HG03280 (cell line): Measurements from ENCODE around the gene LRRFIP1.
"Not testable (repeated sequence)": the region's sequence is repeated elsewhere in the genome, so short reads cannot be mapped to it uniquely, and the experiment has no call there.

Experiments used
- ATAC-seq: cut with Tn5 transposase; IDR thresholded peaks from one replicate; pipeline ENCODE4 v1.9.1; 2021; ENCODE audit warnings: mild to moderate bottlenecking, moderate library complexity; ENCODE audit not compliant: unreplicated experiment

Gene LRRFIP1

GRCh38 chr2:237742614-237743013 lies 115.2 kb downstream of the LRRFIP1 start:
- no peak for ATAC-seq

- no peak for ATAC-seq
These were observed 115.6 kb downstream of the LRRFIP1 start for GRCh38 chr2:237743024-237743423.

GRCh38 chr2:237743561-237744269 lies 116.3 kb downstream of the LRRFIP1 start:
- ATAC-seq, result no peak

- no peak for ATAC-seq
These were observed 116.9 kb downstream of the LRRFIP1 start for GRCh38 chr2:237744270-237744612.

- ATAC-seq, result no peak
These were observed 117.3 kb downstream of the LRRFIP1 start for GRCh38 chr2:237744613-237745249.

GRCh38 chr2:237745250-237745613 lies 117.8 kb downstream of the LRRFIP1 start:
- no peak for ATAC-seq

GRCh38 chr2:237746302-237747080 lies 119.1 kb downstream of the LRRFIP1 start:
- ATAC-seq, result no peak

GRCh38 chr2:237747189-237747588 lies 119.8 kb downstream of the LRRFIP1 start:
- no peak for ATAC-seq

GRCh38 chr2:237749002-237749401 lies 121.6 kb downstream of the LRRFIP1 start:
- ATAC-seq, result no peak

- no peak for ATAC-seq
These were observed 122.6 kb downstream of the LRRFIP1 start for GRCh38 chr2:237749961-237750360.

GRCh38 chr2:237750441-237750840 lies 123.1 kb downstream of the LRRFIP1 start:
- ATAC-seq, result not testable (repeated sequence)

- ATAC-seq, result peak; percentile 99
These were observed 125.4 kb downstream of the LRRFIP1 start for GRCh38 chr2:237752761-237753165.

GRCh38 chr2:237754182-237754581 lies 126.8 kb downstream of the LRRFIP1 start:
- no peak for ATAC-seq

- ATAC-seq, result no peak
These were observed 127.3 kb downstream of the LRRFIP1 start for GRCh38 chr2:237754626-237755248.

GRCh38 chr2:237757616-237758015 lies 130.2 kb downstream of the LRRFIP1 start:
- no peak for ATAC-seq

- no peak for ATAC-seq
These were observed 130.8 kb downstream of the LRRFIP1 start for GRCh38 chr2:237758185-237758584.

- ATAC-seq, result no peak
These were observed 131.8 kb downstream of the LRRFIP1 start for GRCh38 chr2:237759176-237759575.

- ATAC-seq, result no peak
These were observed 133.4 kb downstream of the LRRFIP1 start for GRCh38 chr2:237760506-237761502.

- ATAC-seq, result not testable (repeated sequence)
These were observed 135.2 kb downstream of the LRRFIP1 start for GRCh38 chr2:237762291-237763182.
